Panc1 (cell line): ENCODE results near the gene GRIA3. TPM values are rescaled to one million over a fixed set of nuclear protein-coding genes. Genes with fewer than 3 reads are reported as not detected.

Experiments
- ATAC-seq: fragments of 200-7000 bp; cut with Tn5 transposase; 2 replicates; pipeline ENCODE4 v1.9.1; 2020; ENCODE audit warnings: mild to moderate bottlenecking, moderate library complexity
- BruUV-seq: library from RNA; stranded (reverse); fragments of 400-500 nt; replicated peaks from 2 replicates; lab custom pipeline; 2021; lab: Mats Ljungman, UMichigan
- CTCF ChIA-PET: fragments of 300-600 bp; sonication (Branson Sonifier 250); formaldehyde crosslinking; loops from one replicate; lab custom pipeline; 2022; ENCODE audit warnings: antibody characterized with exemption; lab: Charles Lee
- POLR2A ChIA-PET: fragments of 300-600 bp; sonication (Branson Sonifier 250); formaldehyde crosslinking; loops from one replicate; lab custom pipeline; 2022; ENCODE audit warnings: antibody characterized with exemption; lab: Charles Lee
- DNase-seq: peaks from one replicate; pipeline ENCODE4 v3.0.0-alpha.2; 2010; ENCODE audit warnings: low read depth, low spot score
- H3K27ac ChIP-seq: 2 replicates; pipeline ENCODE4 v1.5.1; 2011; ENCODE audit warnings: mild to moderate bottlenecking, low read length, inconsistent platforms
- H3K27me3 ChIP-seq: fragments of 200-500 bp; sonication (Bioruptor generic); 2 replicates; pipeline ENCODE4 v1.6.0; 2014; ENCODE audit warnings: low read length, inconsistent platforms; ENCODE audit not compliant: control insufficient read depth, insufficient read depth
- H3K36me3 ChIP-seq: fragments of 200-500 bp; sonication (Bioruptor generic); 2 replicates; pipeline ENCODE4 v1.5.1; 2014; ENCODE audit warnings: inconsistent platforms, mild to moderate bottlenecking, low read length, moderate library complexity; ENCODE audit not compliant: control insufficient read depth, insufficient read depth
- H3K4me1 ChIP-seq: 2 replicates; pipeline ENCODE4 v1.5.1; 2011; ENCODE audit warnings: inconsistent platforms, mild to moderate bottlenecking, low read length, moderate library complexity; ENCODE audit not compliant: control insufficient read depth, insufficient read depth
- H3K4me3 ChIP-seq, 2 experiments: 2 replicates each; pipeline ENCODE4 v1.5.1; 2011 to 2012; ENCODE audit warnings: low read depth in 2 of 2, low read length in 2 of 2, mild to moderate bottlenecking in 2 of 2, inconsistent platforms in 1 of 2, moderate library complexity in 1 of 2
- H3K9me3 ChIP-seq: fragments of 200-500 bp; sonication (Bioruptor generic); 2 replicates; pipeline ENCODE4 v1.5.1; 2014; ENCODE audit warnings: low read depth, mild to moderate bottlenecking, inconsistent platforms, low read length, moderate library complexity; ENCODE audit not compliant: control insufficient read depth, insufficient read depth
- POLR2AphosphoS5 ChIP-seq: IDR thresholded peaks from 2 replicates; pipeline ENCODE4 v1.6.1; 2012; ENCODE audit warnings: mild to moderate bottlenecking, low read depth, low read length, moderate library complexity
- SIN3A ChIP-seq: IDR thresholded peaks from 2 replicates; pipeline ENCODE4 v1.6.1; 2012; ENCODE audit warnings: low read depth, mild to moderate bottlenecking, low read length, moderate library complexity, borderline replicate concordance; ENCODE audit not compliant: insufficient read depth
- TCF7L2 ChIP-seq: IDR thresholded peaks from 2 replicates; pipeline ENCODE4 v1.6.1; 2011; ENCODE audit warnings: mild to moderate bottlenecking, low read depth, low read length, inconsistent platforms
- in situ Hi-C: cut with HindIII; loops from 2 replicates; pipeline ENCODE4 v1.10.0; 2016; ENCODE audit warnings: low sequenced_read_pairs, low pct_unique_long_range_greater_than_20kb
- intact Hi-C: fragments of 100-400 bp; cut with micrococcal nuclease; formaldehyde crosslinking; loops from one replicate; pipeline ENCODE4 v1.10.0; 2022; ENCODE audit not compliant: unreplicated experiment
- total RNA-seq: library from RNA; stranded (reverse); gene quantifications from one replicate; pipeline ENCODE4 v1.2.1, GENCODE V29; 2021; ENCODE audit not compliant: unreplicated experiment
- TF ChIP-seq, protein P1 (sequence below): fragments of 450-650 bp; IDR thresholded peaks from 2 replicates; pipeline ENCODE4 v1.5.1; 2017; ENCODE audit warnings: mild to moderate bottlenecking
- TF ChIP-seq, protein P2 (sequence below), 2 experiments: IDR thresholded peaks; 2 replicates each; pipeline ENCODE4 v1.6.1; 2011 to 2012; ENCODE audit warnings: low read depth in 2 of 2, control low read depth in 1 of 2, low read length in 1 of 2, mild to moderate bottlenecking in 1 of 2, moderate library complexity in 1 of 2; ENCODE audit not compliant: insufficient read depth in 1 of 2

Gene GRIA3
- total RNA-seq, 1 experiment from 2014 or later: not detected

DNA sequence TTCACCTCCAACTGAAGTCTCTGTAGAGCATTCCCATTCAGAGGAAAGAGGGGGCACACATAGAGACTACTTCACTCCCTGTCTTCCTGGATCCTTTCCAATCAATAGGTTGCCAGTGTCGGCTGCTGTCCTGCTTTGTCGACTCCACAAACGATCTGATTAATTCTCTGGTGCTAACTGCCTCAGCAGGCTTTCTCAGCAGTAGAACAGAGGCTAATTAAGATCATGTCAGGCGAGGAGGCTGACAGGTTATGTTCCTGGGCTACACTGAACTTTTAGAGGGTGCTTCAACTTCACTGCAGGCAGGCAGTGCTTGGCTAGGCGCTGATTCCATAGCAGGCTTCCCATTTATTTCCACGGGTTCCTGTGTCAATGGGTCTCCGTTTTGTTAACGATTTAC, 79.2 kb downstream of the GRIA3 start:
- no peaks in the 10 kb centered on the region for H3K4me1 ChIP-seq
- H3K27ac ChIP-seq: no peak overlapping the region
- ATAC-seq: no peak
- no peaks in the 10 kb centered on the region for H3K27me3 ChIP-seq
- DNase-seq: no peak
- POLR2A ChIA-PET: no interaction called here
- H3K9me3 ChIP-seq: no peaks in the 10 kb centered on the region
- CTCF ChIA-PET: no interaction called here
- no peak overlapping the region for H3K4me3 ChIP-seq
- intact Hi-C loops (no loop called here), in situ Hi-C loops (no loop called here)
- BruUV-seq: no TSS peak
- TF ChIP-seq SIN3A (no peak), TCF7L2 (no peak), POLR2AphosphoS5 (no peak)
- TF ChIP-seq, protein P1, sequence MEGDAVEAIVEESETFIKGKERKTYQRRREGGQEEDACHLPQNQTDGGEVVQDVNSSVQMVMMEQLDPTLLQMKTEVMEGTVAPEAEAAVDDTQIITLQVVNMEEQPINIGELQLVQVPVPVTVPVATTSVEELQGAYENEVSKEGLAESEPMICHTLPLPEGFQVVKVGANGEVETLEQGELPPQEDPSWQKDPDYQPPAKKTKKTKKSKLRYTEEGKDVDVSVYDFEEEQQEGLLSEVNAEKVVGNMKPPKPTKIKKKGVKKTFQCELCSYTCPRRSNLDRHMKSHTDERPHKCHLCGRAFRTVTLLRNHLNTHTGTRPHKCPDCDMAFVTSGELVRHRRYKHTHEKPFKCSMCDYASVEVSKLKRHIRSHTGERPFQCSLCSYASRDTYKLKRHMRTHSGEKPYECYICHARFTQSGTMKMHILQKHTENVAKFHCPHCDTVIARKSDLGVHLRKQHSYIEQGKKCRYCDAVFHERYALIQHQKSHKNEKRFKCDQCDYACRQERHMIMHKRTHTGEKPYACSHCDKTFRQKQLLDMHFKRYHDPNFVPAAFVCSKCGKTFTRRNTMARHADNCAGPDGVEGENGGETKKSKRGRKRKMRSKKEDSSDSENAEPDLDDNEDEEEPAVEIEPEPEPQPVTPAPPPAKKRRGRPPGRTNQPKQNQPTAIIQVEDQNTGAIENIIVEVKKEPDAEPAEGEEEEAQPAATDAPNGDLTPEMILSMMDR: no peak
- TF ChIP-seq, protein P2, sequence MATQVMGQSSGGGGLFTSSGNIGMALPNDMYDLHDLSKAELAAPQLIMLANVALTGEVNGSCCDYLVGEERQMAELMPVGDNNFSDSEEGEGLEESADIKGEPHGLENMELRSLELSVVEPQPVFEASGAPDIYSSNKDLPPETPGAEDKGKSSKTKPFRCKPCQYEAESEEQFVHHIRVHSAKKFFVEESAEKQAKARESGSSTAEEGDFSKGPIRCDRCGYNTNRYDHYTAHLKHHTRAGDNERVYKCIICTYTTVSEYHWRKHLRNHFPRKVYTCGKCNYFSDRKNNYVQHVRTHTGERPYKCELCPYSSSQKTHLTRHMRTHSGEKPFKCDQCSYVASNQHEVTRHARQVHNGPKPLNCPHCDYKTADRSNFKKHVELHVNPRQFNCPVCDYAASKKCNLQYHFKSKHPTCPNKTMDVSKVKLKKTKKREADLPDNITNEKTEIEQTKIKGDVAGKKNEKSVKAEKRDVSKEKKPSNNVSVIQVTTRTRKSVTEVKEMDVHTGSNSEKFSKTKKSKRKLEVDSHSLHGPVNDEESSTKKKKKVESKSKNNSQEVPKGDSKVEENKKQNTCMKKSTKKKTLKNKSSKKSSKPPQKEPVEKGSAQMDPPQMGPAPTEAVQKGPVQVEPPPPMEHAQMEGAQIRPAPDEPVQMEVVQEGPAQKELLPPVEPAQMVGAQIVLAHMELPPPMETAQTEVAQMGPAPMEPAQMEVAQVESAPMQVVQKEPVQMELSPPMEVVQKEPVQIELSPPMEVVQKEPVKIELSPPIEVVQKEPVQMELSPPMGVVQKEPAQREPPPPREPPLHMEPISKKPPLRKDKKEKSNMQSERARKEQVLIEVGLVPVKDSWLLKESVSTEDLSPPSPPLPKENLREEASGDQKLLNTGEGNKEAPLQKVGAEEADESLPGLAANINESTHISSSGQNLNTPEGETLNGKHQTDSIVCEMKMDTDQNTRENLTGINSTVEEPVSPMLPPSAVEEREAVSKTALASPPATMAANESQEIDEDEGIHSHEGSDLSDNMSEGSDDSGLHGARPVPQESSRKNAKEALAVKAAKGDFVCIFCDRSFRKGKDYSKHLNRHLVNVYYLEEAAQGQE (IDR thresholded peaks at IDR 0.05; ENCODE audit: insufficient read depth in 1 of 2, low read depth in 2 of 2, low read length in 1 of 2): no peak
- no peaks in the 10 kb centered on the region for H3K36me3 ChIP-seq

DNA sequence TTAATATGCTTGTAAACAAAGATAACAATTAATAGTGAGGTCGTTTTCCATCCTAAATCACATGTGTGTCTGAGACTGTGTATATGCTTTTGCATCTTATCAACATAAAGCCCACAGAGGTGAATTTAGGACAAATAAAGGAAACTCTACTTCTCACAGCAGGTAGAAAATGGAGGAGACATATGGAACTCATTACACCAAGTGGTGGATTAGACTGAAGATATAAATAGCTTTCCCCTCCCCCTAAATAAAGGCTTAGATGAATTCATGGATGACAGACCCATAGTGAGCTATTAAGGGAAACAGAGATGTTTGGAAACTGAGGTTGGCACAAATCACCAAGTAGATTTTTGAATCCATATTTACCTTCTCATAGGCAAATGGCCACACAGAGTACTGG, 79.7 kb downstream of the GRIA3 start:
- Histone ChIP-seq H3K36me3 (no peaks in the 10 kb centered on the region), H3K9me3 (no peaks in the 10 kb centered on the region), H3K4me1 (no peaks in the 10 kb centered on the region), H3K27me3 (no peaks in the 10 kb centered on the region), H3K4me3 (no peak overlapping the region), H3K27ac (no peak overlapping the region)
- POLR2A ChIA-PET: no interaction called here
- in situ Hi-C loops: no loop called here
- ATAC-seq (no peak), DNase-seq (no peak)
- intact Hi-C loops: no loop called here
- CTCF ChIA-PET: no interaction called here
- no TSS peak for BruUV-seq
- TF ChIP-seq, protein P1: no peak
- TF ChIP-seq, protein P2 (IDR thresholded peaks at IDR 0.05; ENCODE audit: insufficient read depth in 1 of 2, low read depth in 2 of 2, low read length in 1 of 2): no peak
- TF ChIP-seq TCF7L2 (no peak), SIN3A (no peak), POLR2AphosphoS5 (no peak)
